Astrocyte of the spinal cord (primary cell): Measurements from ENCODE around the gene RNF220.
"Not testable (repeated sequence)": the region's sequence is repeated elsewhere in the genome, so short reads cannot be mapped to it uniquely, and the experiment has no call there.

Experiments used
- DNase-seq: peaks from one replicate; pipeline ENCODE4 v3.0.0; 2011; ENCODE audit warnings: low read depth, low spot score
- H3K4me3 ChIP-seq: 2 replicates; pipeline ENCODE4 v1.5.1; 2011; ENCODE audit warnings: low read depth, mild to moderate bottlenecking, low read length, moderate library complexity
- CTCF ChIP-seq: IDR thresholded peaks from 2 replicates; pipeline ENCODE4 v1.5.1; 2012; ENCODE audit warnings: low read depth, mild to moderate bottlenecking, low read length, inconsistent platforms
- in situ Hi-C: cut with HindIII; loops from 2 replicates; pipeline ENCODE4 v1.10.0; 2017; ENCODE audit warnings: low sequenced_read_pairs

The RNF220 gene

GRCh38 chr1:44501047-44501890 is 96.2 kb downstream of the RNF220 start:
- in situ Hi-C loops, result no loop called here
- H3K4me3 ChIP-seq, result no peak overlapping the region
- no peak for TF ChIP-seq CTCF
- no peak for DNase-seq

GRCh38 chr1:44502823-44503222 is 97.8 kb downstream of the RNF220 start:
- DNase-seq, in situ Hi-C loops, H3K4me3 ChIP-seq: not testable (repeated sequence)

- no peak for DNase-seq
- no peak for TF ChIP-seq CTCF
- H3K4me3 ChIP-seq, result no peak overlapping the region
- in situ Hi-C loops, result no loop called here
Measured at GRCh38 chr1:44503625-44504024, 98.6 kb downstream of the RNF220 start.

- no peak for TF ChIP-seq CTCF
- H3K4me3 ChIP-seq, result no peak overlapping the region
- in situ Hi-C loops, result no loop called here
- peak; percentile 68 for DNase-seq
Measured at GRCh38 chr1:44505210-44505993, 100.3 kb downstream of the RNF220 start.

- H3K4me3 ChIP-seq, result no peak overlapping the region
- DNase-seq, result no peak
- no peak for TF ChIP-seq CTCF
- in situ Hi-C loops, result no loop called here
Measured at GRCh38 chr1:44507490-44508396, 102.7 kb downstream of the RNF220 start.

- no peak overlapping the region for H3K4me3 ChIP-seq
- no peak for TF ChIP-seq CTCF
- no peak for DNase-seq
- in situ Hi-C loops, result no loop called here
Measured at GRCh38 chr1:44508397-44508745, 103.3 kb downstream of the RNF220 start.
